Measurements from ENCODE around the gene DNASE1L3.

- no peak for TF ChIP-seq CTCF (IDR thresholded peaks at IDR 0.05; ENCODE audit: low read length)
- TF ChIP-seq EZH2 (IDR thresholded peaks at IDR 0.05; ENCODE audit: borderline replicate concordance, low read length): no peak
Measured at GRCh38 chr3:58230876-58231552, 20.2 kb upstream of the DNASE1L3 start.
